Ovary (tissue), 3 donors: ENCODE data around the gene KIAA0040.
A peak's percentile ranks its signal among the peaks of the same experiment; 100 is the strongest.

Experiments used
- EP300 ChIP-seq: sonication (generic); formaldehyde crosslinking; IDR thresholded peaks from one replicate; pipeline ENCODE4 v1.6.1; 2017; ENCODE audit warnings: antibody characterized with exemption
- TF ChIP-seq, protein P1 (sequence below), 3 donors: fragments of 450-650 bp in 2 of 3; fragments of 200-600 bp in 1 of 3; IDR thresholded peaks; one replicate each; pipeline versions ENCODE4 v1.5.1 to v1.8.0; 2016 to 2022; ENCODE audit warnings: antibody characterized with exemption in 3 of 3, mild to moderate bottlenecking in 1 of 3
- donor health status: DM: no; HTN: no; CAD: no.

- TF ChIP-seq, protein P1, sequence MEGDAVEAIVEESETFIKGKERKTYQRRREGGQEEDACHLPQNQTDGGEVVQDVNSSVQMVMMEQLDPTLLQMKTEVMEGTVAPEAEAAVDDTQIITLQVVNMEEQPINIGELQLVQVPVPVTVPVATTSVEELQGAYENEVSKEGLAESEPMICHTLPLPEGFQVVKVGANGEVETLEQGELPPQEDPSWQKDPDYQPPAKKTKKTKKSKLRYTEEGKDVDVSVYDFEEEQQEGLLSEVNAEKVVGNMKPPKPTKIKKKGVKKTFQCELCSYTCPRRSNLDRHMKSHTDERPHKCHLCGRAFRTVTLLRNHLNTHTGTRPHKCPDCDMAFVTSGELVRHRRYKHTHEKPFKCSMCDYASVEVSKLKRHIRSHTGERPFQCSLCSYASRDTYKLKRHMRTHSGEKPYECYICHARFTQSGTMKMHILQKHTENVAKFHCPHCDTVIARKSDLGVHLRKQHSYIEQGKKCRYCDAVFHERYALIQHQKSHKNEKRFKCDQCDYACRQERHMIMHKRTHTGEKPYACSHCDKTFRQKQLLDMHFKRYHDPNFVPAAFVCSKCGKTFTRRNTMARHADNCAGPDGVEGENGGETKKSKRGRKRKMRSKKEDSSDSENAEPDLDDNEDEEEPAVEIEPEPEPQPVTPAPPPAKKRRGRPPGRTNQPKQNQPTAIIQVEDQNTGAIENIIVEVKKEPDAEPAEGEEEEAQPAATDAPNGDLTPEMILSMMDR (IDR thresholded peaks at IDR 0.05) = no peak
- TF ChIP-seq EP300 = peak; percentile 78
Observed at GRCh38 chr1:175192630-175193526, at the start of gene KIAA0040.
